Left lung (tissue), 10 donors: ENCODE data around the gene PPIP5K1. TPM values are rescaled to one million over a fixed set of nuclear protein-coding genes. Genes with fewer than 3 reads are reported as not detected.

Experiments used
- ATAC-seq: fragments of 200-7000 bp; cut with Tn5 transposase; one replicate; pipeline ENCODE4 v1.9.1; 2020; ENCODE audit warnings: moderate library complexity
- DNase-seq, 4 donors: peaks; one replicate each; pipeline ENCODE4 v3.0.0-alpha.2; 2013 to 2020
- H3K27ac ChIP-seq, 2 donors: fragments of 200-600 bp; sonication (generic) in 1 of 2; one replicate each; pipeline versions ENCODE4 v1.5.0 to v1.8.0; 2020 to 2021
- H3K27me3 ChIP-seq, 2 donors: fragments of 200-600 bp; sonication (generic) in 1 of 2; one replicate each; pipeline versions ENCODE4 v1.5.0 to v1.8.0; 2020 to 2021
- H3K36me3 ChIP-seq, 2 donors: fragments of 200-600 bp; sonication (generic) in 1 of 2; one replicate each; pipeline versions ENCODE4 v1.5.0 to v1.8.0; 2020 to 2021
- H3K4me1 ChIP-seq, 2 donors: fragments of 200-600 bp; one replicate each; pipeline ENCODE4 v1.8.0; 2021
- H3K4me3 ChIP-seq, 2 donors: fragments of 200-600 bp; sonication (generic) in 1 of 2; one replicate each; pipeline versions ENCODE4 v1.5.0 to v1.8.0; 2020 to 2021; ENCODE audit warnings: mild to moderate bottlenecking in 1 of 2
- H3K9me3 ChIP-seq, 2 donors: fragments of 200-600 bp; sonication (generic) in 1 of 2; one replicate each; pipeline versions ENCODE4 v1.5.0 to v1.8.0; 2020 to 2021
- CTCF ChIP-seq, 2 donors: fragments of 200-600 bp; sonication (generic) in 1 of 2; IDR thresholded peaks; one replicate each; pipeline versions ENCODE4 v1.5.0 to v1.8.0; 2021; ENCODE audit warnings: antibody characterized with exemption in 2 of 2
- intact Hi-C, 2 donors: fragments of 100-400 bp; cut with DNase I; formaldehyde crosslinking; loops; one replicate each; pipeline versions ENCODE4 v1.11.2 to v1.14.2; 2022
- polyA plus RNA-seq, 6 donors: library from polyadenylated mRNA; unstranded; fragments of 120-200 nt; gene quantifications; one replicate each; pipeline ENCODE4 v1.2.1, GENCODE V29; 2013; ENCODE audit not compliant: insufficient read length in 6 of 6
- total RNA-seq, 2 donors: library from RNA; stranded (reverse); fragmentation: NEBNext Ultra II Directional; extraction: Animal tissue kit (Norgen Biotek cat#: 25700); gene quantifications; one replicate each; pipeline ENCODE4 v1.2.1, GENCODE V29; 2021
- donor health status: DM: no; HTN: yes; CAD: no.
- donor health status: DM: no; HTN: no; CAD: no.

The PPIP5K1 gene
- total and polyA plus RNA-seq, 8 donors = 20.2 to 35.7 (median 28.3) TPM

DNA sequence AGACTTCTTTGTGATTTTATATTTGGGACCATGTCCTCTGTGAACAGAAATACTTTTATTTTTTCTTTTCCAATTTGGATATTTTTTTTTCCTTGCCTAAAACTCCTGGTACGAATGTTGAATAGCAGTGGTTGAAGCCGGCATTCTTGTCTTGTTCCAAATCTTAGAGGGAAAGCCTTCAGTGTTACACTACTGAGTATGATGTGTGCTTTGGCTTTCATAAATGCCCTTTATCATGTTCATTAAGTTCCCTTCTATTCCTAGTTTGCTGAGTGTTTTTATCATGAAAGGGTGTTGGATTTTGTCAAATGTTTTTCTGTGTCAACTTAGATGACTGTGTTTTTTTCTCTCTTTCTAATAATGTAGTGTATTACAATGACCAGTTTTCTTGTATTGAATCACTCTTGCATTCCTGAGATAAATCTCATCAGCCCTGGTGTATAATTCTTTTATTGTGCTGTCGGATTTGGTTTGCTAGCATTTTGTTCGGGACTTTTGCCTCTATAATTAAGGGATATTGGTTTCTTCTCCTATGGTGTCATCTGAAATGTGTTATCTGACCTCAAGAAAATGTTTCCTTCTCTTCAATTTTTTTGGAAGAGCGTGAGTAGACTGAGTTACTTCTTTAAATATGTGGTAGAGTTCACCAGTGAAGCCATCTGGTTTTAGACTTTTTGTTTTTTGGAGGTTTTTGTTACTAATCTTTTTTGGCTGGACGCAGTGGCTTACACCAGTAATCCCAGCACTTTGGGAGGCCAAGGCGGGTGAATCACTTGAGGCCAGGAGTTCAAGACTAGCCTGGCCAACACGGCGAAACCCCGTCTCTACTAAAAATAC is 39.3 kb downstream of the PPIP5K1 start:
- TF ChIP-seq CTCF (IDR thresholded peaks at IDR 0.05) = no peak

GRCh38 chr15:43547539-43547938 is 42.5 kb downstream of the PPIP5K1 start:
- Histone ChIP-seq H3K9me3 (peaks cover 0 to 6% of the 10 kb centered on the region in 2 donors), H3K4me3 (no peak overlapping the region), H3K27ac (no peak overlapping the region), H3K36me3 (peaks cover 0 to 6% of the 10 kb centered on the region in 2 donors), H3K4me1 (no peaks in the 10 kb centered on the region), H3K27me3 (no peaks in the 10 kb centered on the region)
- no peak for DNase-seq
- intact Hi-C loops = no loop called here
- ATAC-seq = no peak
- no peak for TF ChIP-seq CTCF (IDR thresholded peaks at IDR 0.05)

More for the DNA sequence above, 39.3 kb downstream of the PPIP5K1 start:
- DNase-seq = no peak
- no peak overlapping the region for H3K4me3 ChIP-seq
- H3K27me3 ChIP-seq = no peaks in the 10 kb centered on the region
- H3K9me3 ChIP-seq = peaks cover 0 to 6% of the 10 kb centered on the region in 2 donors
- ATAC-seq = no peak
- H3K27ac ChIP-seq = no peak overlapping the region
- H3K4me1 ChIP-seq = no peaks in the 10 kb centered on the region
- peaks cover 0 to 10% of the 10 kb centered on the region in 2 donors for H3K36me3 ChIP-seq
- intact Hi-C loops = no loop called here

GRCh38 chr15:43545426-43545825 is 44.6 kb downstream of the PPIP5K1 start:
- Histone ChIP-seq H3K36me3 (peaks cover 0 to 6% of the 10 kb centered on the region in 2 donors), H3K9me3 (peaks cover 0 to 6% of the 10 kb centered on the region in 2 donors), H3K4me1 (no peaks in the 10 kb centered on the region), H3K27me3 (no peaks in the 10 kb centered on the region), H3K27ac (no peak overlapping the region), H3K4me3 (no peak overlapping the region)
- intact Hi-C loops = no loop called here
- ATAC-seq = no peak
- TF ChIP-seq CTCF (IDR thresholded peaks at IDR 0.05) = no peak
- DNase-seq = no peak

DNA sequence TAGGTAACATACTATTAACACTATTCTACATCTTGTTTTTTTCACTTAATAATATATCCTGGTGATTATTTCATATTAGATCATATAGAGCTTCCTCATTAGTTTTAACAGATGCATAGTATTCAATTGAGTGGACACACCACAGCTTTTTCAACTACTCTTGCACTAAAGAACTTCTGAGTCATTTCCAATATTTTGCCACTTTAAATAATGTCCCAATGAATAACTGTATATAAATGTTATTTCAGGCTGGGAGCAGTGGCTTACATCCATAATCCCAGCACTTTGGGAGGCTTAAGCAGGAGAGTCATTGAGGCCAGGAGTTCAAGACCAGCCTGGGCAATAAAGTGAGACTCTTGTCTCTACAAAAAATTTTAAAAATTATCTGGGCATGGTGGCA is 45.7 kb downstream of the PPIP5K1 start:
- Histone ChIP-seq H3K36me3 (peaks cover 0 to 4% of the 10 kb centered on the region in 2 donors), H3K4me3 (no peak overlapping the region), H3K27ac (no peak overlapping the region), H3K27me3 (no peaks in the 10 kb centered on the region), H3K9me3 (peaks cover 0 to 6% of the 10 kb centered on the region in 2 donors), H3K4me1 (no peaks in the 10 kb centered on the region)
- no peak for ATAC-seq
- intact Hi-C loops = no loop called here
- no peak for TF ChIP-seq CTCF (IDR thresholded peaks at IDR 0.05)
- no peak for DNase-seq

DNA sequence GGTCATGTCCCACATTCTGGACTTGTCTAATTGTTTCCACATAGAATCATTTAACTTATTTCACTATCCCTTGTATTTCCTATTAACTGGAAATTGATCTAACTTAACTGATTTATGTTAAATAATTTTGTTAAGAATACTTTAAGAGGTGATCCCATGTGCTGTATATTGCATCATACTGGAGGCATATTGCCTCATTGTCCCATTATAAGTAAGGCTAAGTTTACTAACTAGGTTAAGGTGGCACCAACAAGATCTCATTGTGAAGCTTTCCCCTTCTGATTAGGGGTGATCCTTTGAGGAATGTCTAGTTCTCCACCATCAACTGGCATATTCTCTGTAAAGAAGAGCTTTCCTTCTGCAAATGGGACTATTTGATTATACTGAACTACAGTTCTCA is 48.2 kb downstream of the PPIP5K1 start:
- peaks cover 0 to 4% of the 10 kb centered on the region in 2 donors for H3K36me3 ChIP-seq
- intact Hi-C loops = no loop called here
- ATAC-seq (no peak), DNase-seq (no peak)
- no peak overlapping the region for H3K27ac ChIP-seq
- no peaks in the 10 kb centered on the region for H3K27me3 ChIP-seq
- H3K4me1 ChIP-seq = no peaks in the 10 kb centered on the region
- TF ChIP-seq CTCF (IDR thresholded peaks at IDR 0.05) = no peak
- no peak overlapping the region for H3K4me3 ChIP-seq
- no peaks in the 10 kb centered on the region for H3K9me3 ChIP-seq
